IPS DF 6.9 (cell line): ENCODE measurements around the gene CES2.
"Not testable (repeated sequence)": the region's sequence is repeated elsewhere in the genome, so short reads cannot be mapped to it uniquely, and the experiment has no call there.

Source experiments
- DNase-seq: peaks from one replicate; pipeline ENCODE4 v3.0.0-alpha.2; 2013; ENCODE audit warnings: low read depth, low spot score
- H3K27ac ChIP-seq: one replicate; pipeline ENCODE4 v1.5.1; 2013; ENCODE audit warnings: low read length, control low read depth
- H3K27me3 ChIP-seq: 2 replicates; pipeline ENCODE4 v1.6.1; 2013; ENCODE audit warnings: mild to moderate bottlenecking, low read length; ENCODE audit not compliant: control insufficient read depth, insufficient read depth
- H3K36me3 ChIP-seq: 2 replicates; pipeline ENCODE4 v1.6.1; 2013; ENCODE audit warnings: low read length; ENCODE audit not compliant: control insufficient read depth, insufficient read depth
- H3K4me1 ChIP-seq: 2 replicates; pipeline ENCODE4 v1.6.1; 2013; ENCODE audit warnings: low read length; ENCODE audit not compliant: control insufficient read depth, insufficient read depth
- H3K4me3 ChIP-seq: 2 replicates; pipeline ENCODE4 v1.5.1; 2013; ENCODE audit warnings: mild to moderate bottlenecking, low read length
- H3K9me3 ChIP-seq: 2 replicates; pipeline ENCODE4 v1.6.1; 2013; ENCODE audit warnings: low read length, inconsistent platforms; ENCODE audit not compliant: control insufficient read depth, insufficient read depth
- WGBS: extraction: QIAGEN DNeasy Blood & Tissue Kit; methylation state at CpG from one replicate; pipeline ENCODE4 v1.1.7; 2013; ENCODE audit warnings: mixed read lengths, missing lambda C conversion rate; ENCODE audit not compliant: insufficient read length, insufficient coverage; 5-methylcytosine and 5-hydroxymethylcytosine counted together

Gene CES2

GRCh38 chr16:66894948-66895688, 40.2 kb upstream of the CES2 start:
- no peaks in the 10 kb centered on the region for H3K9me3 ChIP-seq
- no CpG with 5 or more reads among the region's 11 CpGs for WGBS
- H3K36me3 ChIP-seq, result no peaks in the 10 kb centered on the region
- H3K4me1 ChIP-seq, result peaks cover 1% of the 10 kb centered on the region; the same call in 1 of the 2 replicates
- no peaks in the 10 kb centered on the region for H3K27me3 ChIP-seq
- DNase-seq, result no peak
- no peak overlapping the region for H3K4me3 ChIP-seq
- H3K27ac ChIP-seq, result no peak overlapping the region

- Histone ChIP-seq H3K27ac (no peak overlapping the region), H3K27me3 (no peaks in the 10 kb centered on the region), H3K4me1 (peaks cover 1% of the 10 kb centered on the region; the same call in 1 of the 2 replicates), H3K4me3 (no peak overlapping the region), H3K9me3 (no peaks in the 10 kb centered on the region), H3K36me3 (no peaks in the 10 kb centered on the region)
- WGBS, result no CpG with 5 or more reads among the region's 5 CpGs
- no peak for DNase-seq
These were observed 39.7 kb upstream of the CES2 start for GRCh38 chr16:66895689-66895979.

- Histone ChIP-seq H3K27me3 (no peaks in the 10 kb centered on the region), H3K36me3 (no peaks in the 10 kb centered on the region), H3K27ac (no peak overlapping the region), H3K4me3 (no peak overlapping the region), H3K4me1 (peaks cover 1% of the 10 kb centered on the region; the same call in 1 of the 2 replicates), H3K9me3 (no peaks in the 10 kb centered on the region)
- no CpG with 5 or more reads among the region's 3 CpGs for WGBS
- no peak for DNase-seq
These were observed 39.3 kb upstream of the CES2 start for GRCh38 chr16:66895999-66896398.

GRCh38 chr16:66896682-66897081, 38.6 kb upstream of the CES2 start:
- H3K9me3 ChIP-seq, H3K4me3 ChIP-seq, H3K36me3 ChIP-seq, H3K27ac ChIP-seq, H3K4me1 ChIP-seq, H3K27me3 ChIP-seq, DNase-seq: not testable (repeated sequence)
- WGBS, result no CpG with 5 or more reads among the region's 5 CpGs

- no peak for DNase-seq
- H3K27ac ChIP-seq, result no peak overlapping the region
- H3K4me1 ChIP-seq, result peaks cover 1% of the 10 kb centered on the region; the same call in 1 of the 2 replicates
- no peaks in the 10 kb centered on the region for H3K9me3 ChIP-seq
- WGBS, result no CpG with 5 or more reads among the region's 3 CpGs
- no peaks in the 10 kb centered on the region for H3K27me3 ChIP-seq
- H3K4me3 ChIP-seq, result no peak overlapping the region
- no peaks in the 10 kb centered on the region for H3K36me3 ChIP-seq
These were observed 37.1 kb upstream of the CES2 start for GRCh38 chr16:66898207-66898606.

- H3K4me3 ChIP-seq, result no peak overlapping the region
- H3K4me1 ChIP-seq, result peaks cover 1% of the 10 kb centered on the region; the same call in 1 of the 2 replicates
- H3K27me3 ChIP-seq, result no peaks in the 10 kb centered on the region
- H3K27ac ChIP-seq, result no peak overlapping the region
- WGBS, result no CpG with 5 or more reads among the region's 2 CpGs
- H3K9me3 ChIP-seq, result no peaks in the 10 kb centered on the region
- DNase-seq, result no peak
- H3K36me3 ChIP-seq, result no peaks in the 10 kb centered on the region
These were observed 36.4 kb upstream of the CES2 start for GRCh38 chr16:66898933-66899309.

GRCh38 chr16:66899310-66899944, 35.9 kb upstream of the CES2 start:
- H3K27me3 ChIP-seq, result no peaks in the 10 kb centered on the region
- no peaks in the 10 kb centered on the region for H3K36me3 ChIP-seq
- H3K4me1 ChIP-seq, result peaks cover 1% of the 10 kb centered on the region; the same call in 1 of the 2 replicates
- H3K27ac ChIP-seq, result no peak overlapping the region
- H3K9me3 ChIP-seq, result no peaks in the 10 kb centered on the region
- no CpG with 5 or more reads among the region's 6 CpGs for WGBS
- no peak overlapping the region for H3K4me3 ChIP-seq
- DNase-seq, result no peak

- H3K4me1 ChIP-seq, result peaks cover 1% of the 10 kb centered on the region; the same call in 1 of the 2 replicates
- DNase-seq, result no peak
- no peaks in the 10 kb centered on the region for H3K27me3 ChIP-seq
- no peaks in the 10 kb centered on the region for H3K36me3 ChIP-seq
- H3K9me3 ChIP-seq, result no peaks in the 10 kb centered on the region
- no CpG with 5 or more reads among the region's 9 CpGs for WGBS
- H3K27ac ChIP-seq, result no peak overlapping the region
- no peak overlapping the region for H3K4me3 ChIP-seq
These were observed 35.2 kb upstream of the CES2 start for GRCh38 chr16:66899945-66900710.

GRCh38 chr16:66900721-66901441, 34.4 kb upstream of the CES2 start:
- peaks cover 3% of the 10 kb centered on the region; the same call in 1 of the 2 replicates for H3K4me1 ChIP-seq
- WGBS, result no CpG with 5 or more reads among the region's 7 CpGs
- H3K27ac ChIP-seq, result no peak overlapping the region
- H3K4me3 ChIP-seq, result no peak overlapping the region
- no peaks in the 10 kb centered on the region for H3K36me3 ChIP-seq
- DNase-seq, result no peak
- no peaks in the 10 kb centered on the region for H3K9me3 ChIP-seq
- H3K27me3 ChIP-seq, result no peaks in the 10 kb centered on the region

- H3K4me3 ChIP-seq, result no peak overlapping the region
- no peak overlapping the region for H3K27ac ChIP-seq
These were observed 33.7 kb upstream of the CES2 start for GRCh38 chr16:66901626-66902025.

More at GRCh38 chr16:66901626-66902025, 33.7 kb upstream of the CES2 start:
- H3K27me3 ChIP-seq, result no peaks in the 10 kb centered on the region
- DNase-seq, result no peak
- no peaks in the 10 kb centered on the region for H3K36me3 ChIP-seq
- H3K9me3 ChIP-seq, result no peaks in the 10 kb centered on the region
- WGBS, result no CpG with 5 or more reads among the region's 10 CpGs
- H3K4me1 ChIP-seq, result peaks cover 3% of the 10 kb centered on the region; the same call in 1 of the 2 replicates
